Measurements from ENCODE around the gene LIME1.

The LIME1 gene

GRCh38 chr20:63777614-63778013, 41.1 kb downstream of the LIME1 start:
- no peak overlapping the region for H3K27ac Mint-ChIP-seq
- H3K36me3 Mint-ChIP-seq, result no peaks in the 10 kb centered on the region
- H3K9me3 Mint-ChIP-seq, result no peaks in the 10 kb centered on the region
- H3K4me1 Mint-ChIP-seq, result peaks cover 14% of the 10 kb centered on the region
- ATAC-seq, result no peak
- H3K4me3 Mint-ChIP-seq, result no peak overlapping the region
- H3K27me3 Mint-ChIP-seq, result peaks cover 43% of the 10 kb centered on the region

- Mint-ChIP-seq H3K4me3 (no peak overlapping the region), H3K36me3 (no peaks in the 10 kb centered on the region), H3K4me1 (peaks cover 16% of the 10 kb centered on the region), H3K27me3 (peaks cover 37% of the 10 kb centered on the region), H3K27ac (no peak overlapping the region), H3K9me3 (no peaks in the 10 kb centered on the region)
- ATAC-seq, result no peak
Observed at GRCh38 chr20:63778034-63778752, 41.7 kb downstream of the LIME1 start.

- H3K9me3 Mint-ChIP-seq, result no peaks in the 10 kb centered on the region
- peaks cover 16% of the 10 kb centered on the region for H3K4me1 Mint-ChIP-seq
- H3K4me3 Mint-ChIP-seq, result no peak overlapping the region
- H3K36me3 Mint-ChIP-seq, result no peaks in the 10 kb centered on the region
- peaks cover 35% of the 10 kb centered on the region for H3K27me3 Mint-ChIP-seq
- no peak for ATAC-seq
- H3K27ac Mint-ChIP-seq, result no peak overlapping the region
Observed at GRCh38 chr20:63778857-63779256, 42.4 kb downstream of the LIME1 start.

- Mint-ChIP-seq H3K9me3 (no peaks in the 10 kb centered on the region), H3K4me1 (peaks cover 20% of the 10 kb centered on the region), H3K4me3 (no peak overlapping the region), H3K27me3 (peaks cover 15% of the 10 kb centered on the region), H3K27ac (no peak overlapping the region), H3K36me3 (no peaks in the 10 kb centered on the region)
- no peak for ATAC-seq
Observed at GRCh38 chr20:63781181-63781580, 44.7 kb downstream of the LIME1 start.

GRCh38 chr20:63782051-63782471, 45.6 kb downstream of the LIME1 start:
- Mint-ChIP-seq H3K27me3 (peaks cover 12% of the 10 kb centered on the region), H3K4me1 (peaks cover 23% of the 10 kb centered on the region), H3K36me3 (no peaks in the 10 kb centered on the region), H3K27ac (no peak overlapping the region), H3K4me3 (no peak overlapping the region), H3K9me3 (no peaks in the 10 kb centered on the region)
- ATAC-seq, result peak; percentile 82

- Mint-ChIP-seq H3K9me3 (no peaks in the 10 kb centered on the region), H3K4me3 (no peak overlapping the region), H3K4me1 (peaks cover 23% of the 10 kb centered on the region), H3K27me3 (peaks cover 9% of the 10 kb centered on the region), H3K27ac (no peak overlapping the region), H3K36me3 (no peaks in the 10 kb centered on the region)
- no peak for ATAC-seq
Observed at GRCh38 chr20:63782521-63782971, 46.1 kb downstream of the LIME1 start.

- Mint-ChIP-seq H3K4me1 (peaks cover 23% of the 10 kb centered on the region), H3K9me3 (no peaks in the 10 kb centered on the region), H3K27me3 (peaks cover 11% of the 10 kb centered on the region), H3K27ac (no peak overlapping the region), H3K36me3 (no peaks in the 10 kb centered on the region), H3K4me3 (no peak overlapping the region)
- no peak for ATAC-seq
Observed at GRCh38 chr20:63783970-63784369, 47.5 kb downstream of the LIME1 start.

GRCh38 chr20:63785691-63786131, 49.2 kb downstream of the LIME1 start:
- no peaks in the 10 kb centered on the region for H3K36me3 Mint-ChIP-seq
- no peak overlapping the region for H3K4me3 Mint-ChIP-seq
- ATAC-seq, result no peak
- peaks cover 15% of the 10 kb centered on the region for H3K27me3 Mint-ChIP-seq
- peaks cover 23% of the 10 kb centered on the region for H3K4me1 Mint-ChIP-seq
- no peak overlapping the region for H3K27ac Mint-ChIP-seq
- no peaks in the 10 kb centered on the region for H3K9me3 Mint-ChIP-seq

- Mint-ChIP-seq H3K36me3 (no peaks in the 10 kb centered on the region), H3K27ac (no peak overlapping the region), H3K4me3 (no peak overlapping the region), H3K9me3 (no peaks in the 10 kb centered on the region), H3K4me1 (peaks cover 12% of the 10 kb centered on the region), H3K27me3 (peaks cover 31% of the 10 kb centered on the region)
- no peak for ATAC-seq
Observed at GRCh38 chr20:63787302-63787701, 50.8 kb downstream of the LIME1 start.

- H3K27ac Mint-ChIP-seq, result no peak overlapping the region
- H3K4me1 Mint-ChIP-seq, result peaks cover 7% of the 10 kb centered on the region
- no peak overlapping the region for H3K4me3 Mint-ChIP-seq
- no peaks in the 10 kb centered on the region for H3K36me3 Mint-ChIP-seq
- peaks cover 34% of the 10 kb centered on the region for H3K27me3 Mint-ChIP-seq
- H3K9me3 Mint-ChIP-seq, result no peaks in the 10 kb centered on the region
- ATAC-seq, result no peak
Observed at GRCh38 chr20:63787749-63788148, 51.3 kb downstream of the LIME1 start.
